ENCODE measurements around the gene PSKH1.

The PSKH1 gene

GRCh38 chr16:67892899-67893742 lies at the start of gene PSKH1:
TSS of gene PSKH1 (plus strand) at chr16:67893254. CDS start at chr16:67908750, 15,496 bp downstream.
- Histone ChIP-seq H3K9me3 (ENCODE audit: severe bottlenecking) (no peaks in the 10 kb centered on the region), H3K27me3 (ENCODE audit: insufficient read depth, poor library complexity, severe bottlenecking) (no peaks in the 10 kb centered on the region), H3K4me3 (ENCODE audit: severe bottlenecking) (peak within 1 kb of the TSS; percentile 96), H3K36me3 (ENCODE audit: low read depth) (no peaks in the 10 kb centered on the region), H3K4me1 (ENCODE audit: insufficient read depth, poor library complexity, severe bottlenecking) (peaks cover 12% of the 10 kb centered on the region), H3K27ac (ENCODE audit: poor library complexity, severe bottlenecking) (peak within 1 kb of the TSS; percentile 42)
- DNase-seq (ENCODE audit: low spot score) = peak; percentile 97
- ATAC-seq (ENCODE audit: low read depth) = peak; percentile 95
- no peak for TF ChIP-seq CTCF (IDR thresholded peaks at IDR 0.05; ENCODE audit: poor library complexity, severe bottlenecking)

GRCh38 chr16:67843343-67843765 lies 49.7 kb upstream of the PSKH1 start:
- H3K27me3 ChIP-seq (ENCODE audit: insufficient read depth, poor library complexity, severe bottlenecking) = no peaks in the 10 kb centered on the region
- TF ChIP-seq CTCF (IDR thresholded peaks at IDR 0.05; ENCODE audit: poor library complexity, severe bottlenecking) = no peak
- H3K4me3 ChIP-seq (ENCODE audit: severe bottlenecking) = peak overlapping the region; percentile 99
- H3K4me1 ChIP-seq (ENCODE audit: insufficient read depth, poor library complexity, severe bottlenecking) = peaks cover 18% of the 10 kb centered on the region
- ATAC-seq (ENCODE audit: low read depth) (no peak), DNase-seq (ENCODE audit: low spot score) (no peak)
- H3K36me3 ChIP-seq (ENCODE audit: low read depth) = peaks cover 9% of the 10 kb centered on the region
- peak overlapping the region; percentile 74 for H3K27ac ChIP-seq (ENCODE audit: poor library complexity, severe bottlenecking)
- H3K9me3 ChIP-seq (ENCODE audit: severe bottlenecking) = no peaks in the 10 kb centered on the region

- Histone ChIP-seq H3K4me1 (ENCODE audit: insufficient read depth, poor library complexity, severe bottlenecking) (peaks cover 18% of the 10 kb centered on the region), H3K9me3 (ENCODE audit: severe bottlenecking) (no peaks in the 10 kb centered on the region), H3K27me3 (ENCODE audit: insufficient read depth, poor library complexity, severe bottlenecking) (no peaks in the 10 kb centered on the region), H3K36me3 (ENCODE audit: low read depth) (peaks cover 15% of the 10 kb centered on the region), H3K27ac (ENCODE audit: poor library complexity, severe bottlenecking) (peak overlapping the region; percentile 85), H3K4me3 (ENCODE audit: severe bottlenecking) (no peak overlapping the region)
- 0 out of 3 replicates have a peak, but pooled peaks have one; percentile 9 for ATAC-seq (ENCODE audit: low read depth)
- TF ChIP-seq CTCF (IDR thresholded peaks at IDR 0.05; ENCODE audit: poor library complexity, severe bottlenecking) = no peak
- no peak for DNase-seq (ENCODE audit: low spot score)
Measured at GRCh38 chr16:67844497-67844896, 48.6 kb upstream of the PSKH1 start.

- no peak for ATAC-seq (ENCODE audit: low read depth)
- H3K9me3 ChIP-seq (ENCODE audit: severe bottlenecking) = no peaks in the 10 kb centered on the region
Measured at GRCh38 chr16:67845291-67846062, 47.6 kb upstream of the PSKH1 start.

More at GRCh38 chr16:67845291-67846062, 47.6 kb upstream of the PSKH1 start:
- Histone ChIP-seq H3K4me1 (ENCODE audit: insufficient read depth, poor library complexity, severe bottlenecking) (peaks cover 18% of the 10 kb centered on the region), H3K36me3 (ENCODE audit: low read depth) (peaks cover 20% of the 10 kb centered on the region), H3K27me3 (ENCODE audit: insufficient read depth, poor library complexity, severe bottlenecking) (no peaks in the 10 kb centered on the region), H3K27ac (ENCODE audit: poor library complexity, severe bottlenecking) (peak overlapping the region; percentile 85), H3K4me3 (ENCODE audit: severe bottlenecking) (peak overlapping the region; percentile 97)
- TF ChIP-seq CTCF (IDR thresholded peaks at IDR 0.05; ENCODE audit: poor library complexity, severe bottlenecking) = no peak
- DNase-seq (ENCODE audit: low spot score) = no peak
